Heart left ventricle (tissue), 16 donors: ENCODE results near the gene TFF3. TPM values are rescaled to one million over a fixed set of nuclear protein-coding genes. Genes with fewer than 3 reads are reported as not detected.

Source experiments
- ATAC-seq, 4 donors: fragments of 200-7000 bp; cut with Tn5 transposase; one replicate each; pipeline ENCODE4 v1.9.1; 2020 to 2022; ENCODE audit warnings: moderate library complexity in 4 of 4, mild to moderate bottlenecking in 3 of 4, moderate number of reproducible peaks in 1 of 4
- DNase-seq, 5 donors: peaks; one replicate each; pipeline ENCODE4 v3.0.0-alpha.2; 2020
- H3K27ac ChIP-seq, 12 donors: fragments of 200-600 bp; sonication (generic) in 4 of 12; one replicate each; pipeline versions ENCODE4 v1.5.0 to v1.8.0; 2016 to 2022; ENCODE audit warnings: mild to moderate bottlenecking in 2 of 12
- H3K27me3 ChIP-seq, 9 donors: fragments of 200-600 bp; sonication (generic) in 2 of 9; one replicate each; pipeline versions ENCODE4 v1.5.1 to v1.8.0; 2016 to 2022; ENCODE audit warnings: mild to moderate bottlenecking in 3 of 9
- H3K36me3 ChIP-seq, 9 donors: fragments of 200-600 bp; sonication (generic) in 2 of 9; one replicate each; pipeline versions ENCODE4 v1.5.0 to v1.8.0; 2018 to 2022; ENCODE audit warnings: mild to moderate bottlenecking in 2 of 9
- H3K4me1 ChIP-seq, 12 donors: fragments of 200-600 bp; sonication (generic) in 4 of 12; one replicate each; pipeline versions ENCODE4 v1.5.0 to v1.8.0; 2016 to 2022; ENCODE audit warnings: mild to moderate bottlenecking in 3 of 12
- H3K4me3 ChIP-seq, 12 donors: fragments of 200-600 bp; sonication (generic) in 4 of 12; one replicate each; pipeline versions ENCODE4 v1.5.0 to v1.8.0; 2017 to 2022; ENCODE audit warnings: mild to moderate bottlenecking in 9 of 12, moderate library complexity in 4 of 12
- H3K9me3 ChIP-seq, 12 donors: fragments of 200-600 bp; sonication (generic) in 4 of 12; one replicate each; pipeline versions ENCODE4 v1.5.0 to v1.8.0; 2016 to 2022; ENCODE audit warnings: mild to moderate bottlenecking in 1 of 12
- CTCF ChIP-seq, 12 donors: fragments of 200-600 bp; sonication (generic) in 4 of 12; IDR thresholded peaks; one replicate each; pipeline versions ENCODE4 v1.5.0 to v1.8.0; 2018 to 2022; ENCODE audit warnings: antibody characterized with exemption in 12 of 12, mild to moderate bottlenecking in 5 of 12
- POLR2A ChIP-seq, 2 donors: fragments of 450-650 bp; IDR thresholded peaks; one replicate each; pipeline ENCODE4 v1.6.1; 2017; ENCODE audit warnings: antibody characterized with exemption in 2 of 2, mild to moderate bottlenecking in 2 of 2, moderate library complexity in 2 of 2
- WGBS, 4 donors: extraction: QIAGEN DNeasy Blood & Tissue Kit in 2 of 4; methylation state at CpG; one replicate each; pipeline versions ENCODE4 v1.1.5 to v1.1.7; 2013 to 2018; 5-methylcytosine and 5-hydroxymethylcytosine counted together
- intact Hi-C, 10 donors: fragments of 100-400 bp; cut with DNase I; formaldehyde crosslinking; loops; one replicate each; pipeline versions ENCODE4 v1.11.1 to v1.14.2; 2022
- polyA plus RNA-seq, 2 donors: library from polyadenylated mRNA; stranded (reverse); fragments of 200-250 nt; gene quantifications; one replicate each; pipeline ENCODE4 v1.2.3, GENCODE V29; 2013
- total RNA-seq, 9 donors: library from RNA; depleted of rRNA in 2 of 9; stranded (reverse); fragments of >200 nt in 2 of 9; fragmentation: NEBNext Ultra II Directional in 3 of 9; extraction: Animal tissue kit (Norgen Biotek cat#: 25700) in 3 of 9; gene quantifications; one replicate each; pipeline versions ENCODE4 v1.1.0 to v1.2.4, GENCODE V29; 2016 to 2023
- donor health status: ischemic (EF 13 %, LVEDD 7.1; RV severe dilation, severe dysfunction).
- donor health status: healthy with polysubstance abuse.
- donor health status: DM: no; HTN: yes; CAD: no.
- donor health status: DM: no; HTN: no; CAD: no.
- donor health status: ischemic (EF 25% LVEDD 6.9; RV normal size, moderate dysfunction).
- donor health status: ischemic (EF 25% LVEDD 5.7; RV mildly dilated, moderate dysfunction).
- donor health status: healthy.
- donor health status: DM: yes; HTN: yes; CAD: no.
- donor health status: ischemic (EF 35%, LVEDD 5.7; RV mildly dilated, moderate dysfunction).
- donor health status: nonischemic (EF 11% LVEDD 7.7; RV severe dilation, severe dysfunction).
- donor health status: DM: yes; HTN: yes; CAD: no.
- donor health status: PGD.
- donor health status: ischemic (EF 29% LVEDD 5.4; RV normal size, mild dysfunction).
- donor health status: nonischemic (EF 23%, LVEDD 6.1; RV moderate dilation, normal function).

The TFF3 gene
- total and polyA plus RNA-seq, 11 donors, result 0.75 to 10.8 (median 3.0) TPM

- peaks cover 0 to 62% (median 28%) of the 10 kb centered on the region in 9 donors for H3K36me3 ChIP-seq
- no peak overlapping the region for H3K4me3 ChIP-seq
- H3K27ac ChIP-seq, result no peak overlapping the region
- WGBS, 4 donors, result 90 to 96% (median 91%) methylated on average over 9 to 12 of the region's 12 CpGs
- no peak for ATAC-seq
- no peaks in the 10 kb centered on the region for H3K9me3 ChIP-seq
- no peaks in the 10 kb centered on the region for H3K4me1 ChIP-seq
- DNase-seq, result no peak
- H3K27me3 ChIP-seq, result no peaks in the 10 kb centered on the region
- intact Hi-C loops, result no loop called here
- TF ChIP-seq CTCF (IDR thresholded peaks at IDR 0.05), result no peak
- TF ChIP-seq POLR2A (IDR thresholded peaks at IDR 0.05), result no peak
Observed at GRCh38 chr21:42282715-42283114, 32.5 kb downstream of the TFF3 start.

GRCh38 chr21:42282021-42282420 is 33.2 kb downstream of the TFF3 start:
- H3K27me3 ChIP-seq, result no peaks in the 10 kb centered on the region
- no peak overlapping the region for H3K27ac ChIP-seq
- 95 to 100% (median 96%) methylated on average over 1 to 18 of the region's 18 CpGs for WGBS, 4 donors
- H3K4me3 ChIP-seq, result no peak overlapping the region
- no peaks in the 10 kb centered on the region for H3K4me1 ChIP-seq
- DNase-seq (no peak), ATAC-seq (no peak)
- intact Hi-C loops, result no loop called here
- peaks cover 0 to 56% (median 21%) of the 10 kb centered on the region in 9 donors for H3K36me3 ChIP-seq
- no peak for TF ChIP-seq CTCF (IDR thresholded peaks at IDR 0.05)
- no peak for TF ChIP-seq POLR2A (IDR thresholded peaks at IDR 0.05)
- H3K9me3 ChIP-seq, result no peaks in the 10 kb centered on the region

GRCh38 chr21:42281181-42281680 is 34.0 kb downstream of the TFF3 start:
- H3K9me3 ChIP-seq, result no peaks in the 10 kb centered on the region
- ATAC-seq (no peak), DNase-seq (no peak)
- H3K4me3 ChIP-seq, result no peak overlapping the region
- H3K27ac ChIP-seq, result no peak overlapping the region
- H3K27me3 ChIP-seq, result no peaks in the 10 kb centered on the region
- TF ChIP-seq POLR2A (IDR thresholded peaks at IDR 0.05), result no peak
- intact Hi-C loops, result no loop called here
- peaks cover 0 to 57% (median 23%) of the 10 kb centered on the region in 9 donors for H3K36me3 ChIP-seq
- no peaks in the 10 kb centered on the region for H3K4me1 ChIP-seq
- 81 to 89% (median 88%) methylated on average over 9 to 12 of the region's 12 CpGs for WGBS, 4 donors

GRCh38 chr21:42280356-42281180 is 34.6 kb downstream of the TFF3 start:
- intact Hi-C loops, result no loop called here
- TF ChIP-seq POLR2A (IDR thresholded peaks at IDR 0.05) (no peak), CTCF (IDR thresholded peaks at IDR 0.05) (no peak)
- Histone ChIP-seq H3K27ac (no peak overlapping the region), H3K27me3 (no peaks in the 10 kb centered on the region), H3K4me1 (no peaks in the 10 kb centered on the region), H3K36me3 (peaks cover 0 to 53% (median 19%) of the 10 kb centered on the region in 9 donors), H3K4me3 (no peak overlapping the region), H3K9me3 (no peaks in the 10 kb centered on the region)
- ATAC-seq (no peak), DNase-seq (no peak)
- 88 to 91% (median 89%) methylated on average over 16 to 22 of the region's 22 CpGs for WGBS, 4 donors
